Measurements from ENCODE around the gene NTRK3.

Gene NTRK3

GRCh38 chr15:87967951-87968350 is 288.6 kb downstream of the NTRK3 start:
- Histone ChIP-seq H3K4me3 (ENCODE audit: insufficient read depth, low read depth, low read length) (no peak overlapping the region), H3K27ac (ENCODE audit: insufficient read depth, low read depth, low read length, poor library complexity, severe bottlenecking) (no peak overlapping the region), H3K27me3 (ENCODE audit: control insufficient read depth, insufficient read depth, low read length, poor library complexity, severe bottlenecking) (no peaks in the 10 kb centered on the region), H3K9me3 (ENCODE audit: control insufficient read depth, low read length) (no peaks in the 10 kb centered on the region), H3K4me1 (ENCODE audit: control insufficient read depth, insufficient read depth, low read length) (no peaks in the 10 kb centered on the region), H3K36me3 (ENCODE audit: control insufficient read depth, insufficient read depth, low read length) (no peaks in the 10 kb centered on the region)
- WGBS, 2 experiments = 96 to 100% methylated on average over 2 of the region's 2 CpGs

GRCh38 chr15:87965304-87965703 is 291.2 kb downstream of the NTRK3 start:
- Histone ChIP-seq H3K4me3 (ENCODE audit: insufficient read depth, low read depth, low read length) (no peak overlapping the region), H3K9me3 (ENCODE audit: control insufficient read depth, low read length) (no peaks in the 10 kb centered on the region), H3K4me1 (ENCODE audit: control insufficient read depth, insufficient read depth, low read length) (no peaks in the 10 kb centered on the region), H3K27me3 (ENCODE audit: control insufficient read depth, insufficient read depth, low read length, poor library complexity, severe bottlenecking) (no peaks in the 10 kb centered on the region), H3K27ac (ENCODE audit: insufficient read depth, low read depth, low read length, poor library complexity, severe bottlenecking) (no peak overlapping the region), H3K36me3 (ENCODE audit: control insufficient read depth, insufficient read depth, low read length) (no peaks in the 10 kb centered on the region)
- 80 to 90% methylated on average over 5 of the region's 5 CpGs for WGBS, 2 experiments

GRCh38 chr15:87962428-87962827 is 294.1 kb downstream of the NTRK3 start:
- Histone ChIP-seq H3K27me3 (ENCODE audit: control insufficient read depth, insufficient read depth, low read length, poor library complexity, severe bottlenecking) (no peaks in the 10 kb centered on the region), H3K4me1 (ENCODE audit: control insufficient read depth, insufficient read depth, low read length) (no peaks in the 10 kb centered on the region), H3K9me3 (ENCODE audit: control insufficient read depth, low read length) (no peaks in the 10 kb centered on the region), H3K36me3 (ENCODE audit: control insufficient read depth, insufficient read depth, low read length) (no peaks in the 10 kb centered on the region), H3K4me3 (ENCODE audit: insufficient read depth, low read depth, low read length) (no peak overlapping the region), H3K27ac (ENCODE audit: insufficient read depth, low read depth, low read length, poor library complexity, severe bottlenecking) (no peak overlapping the region)
- WGBS, 2 experiments = 91% methylated on average over 4 of the region's 4 CpGs

GRCh38 chr15:87961851-87962420 is 294.6 kb downstream of the NTRK3 start:
- Histone ChIP-seq H3K36me3 (ENCODE audit: control insufficient read depth, insufficient read depth, low read length) (no peaks in the 10 kb centered on the region), H3K9me3 (ENCODE audit: control insufficient read depth, low read length) (no peaks in the 10 kb centered on the region), H3K4me3 (ENCODE audit: insufficient read depth, low read depth, low read length) (no peak overlapping the region), H3K27me3 (ENCODE audit: control insufficient read depth, insufficient read depth, low read length, poor library complexity, severe bottlenecking) (no peaks in the 10 kb centered on the region), H3K27ac (ENCODE audit: insufficient read depth, low read depth, low read length, poor library complexity, severe bottlenecking) (no peak overlapping the region), H3K4me1 (ENCODE audit: control insufficient read depth, insufficient read depth, low read length) (no peaks in the 10 kb centered on the region)
- 88 to 93% methylated on average over 2 of the region's 2 CpGs for WGBS, 2 experiments

- no peak overlapping the region for H3K4me3 ChIP-seq (ENCODE audit: insufficient read depth, low read depth, low read length)
- no peaks in the 10 kb centered on the region for H3K36me3 ChIP-seq (ENCODE audit: control insufficient read depth, insufficient read depth, low read length)
- H3K27ac ChIP-seq (ENCODE audit: insufficient read depth, low read depth, low read length, poor library complexity, severe bottlenecking) = no peak overlapping the region
- no peaks in the 10 kb centered on the region for H3K4me1 ChIP-seq (ENCODE audit: control insufficient read depth, insufficient read depth, low read length)
- H3K9me3 ChIP-seq (ENCODE audit: control insufficient read depth, low read length) = no peaks in the 10 kb centered on the region
- no peaks in the 10 kb centered on the region for H3K27me3 ChIP-seq (ENCODE audit: control insufficient read depth, insufficient read depth, low read length, poor library complexity, severe bottlenecking)
- WGBS, 2 experiments = 92 to 97% methylated on average over 4 of the region's 4 CpGs
These were observed 296.9 kb downstream of the NTRK3 start for GRCh38 chr15:87959662-87960061.

- WGBS, 2 experiments = 67 to 70% methylated on average over 11 of the region's 11 CpGs
- Histone ChIP-seq H3K36me3 (ENCODE audit: control insufficient read depth, insufficient read depth, low read length) (no peaks in the 10 kb centered on the region), H3K27ac (ENCODE audit: insufficient read depth, low read depth, low read length, poor library complexity, severe bottlenecking) (no peak overlapping the region), H3K4me3 (ENCODE audit: insufficient read depth, low read depth, low read length) (no peak overlapping the region), H3K9me3 (ENCODE audit: control insufficient read depth, low read length) (no peaks in the 10 kb centered on the region), H3K4me1 (ENCODE audit: control insufficient read depth, insufficient read depth, low read length) (no peaks in the 10 kb centered on the region), H3K27me3 (ENCODE audit: control insufficient read depth, insufficient read depth, low read length, poor library complexity, severe bottlenecking) (no peaks in the 10 kb centered on the region)
These were observed 297.5 kb downstream of the NTRK3 start for GRCh38 chr15:87959080-87959479.

GRCh38 chr15:87955284-87955909 is 301.1 kb downstream of the NTRK3 start:
- 87% methylated on average over 10 of the region's 10 CpGs for WGBS, 2 experiments
- H3K4me3 ChIP-seq (ENCODE audit: insufficient read depth, low read depth, low read length) = no peak overlapping the region
- no peaks in the 10 kb centered on the region for H3K9me3 ChIP-seq (ENCODE audit: control insufficient read depth, low read length)
- no peaks in the 10 kb centered on the region for H3K36me3 ChIP-seq (ENCODE audit: control insufficient read depth, insufficient read depth, low read length)
- no peak overlapping the region for H3K27ac ChIP-seq (ENCODE audit: insufficient read depth, low read depth, low read length, poor library complexity, severe bottlenecking)
- no peaks in the 10 kb centered on the region for H3K4me1 ChIP-seq (ENCODE audit: control insufficient read depth, insufficient read depth, low read length)
- no peaks in the 10 kb centered on the region for H3K27me3 ChIP-seq (ENCODE audit: control insufficient read depth, insufficient read depth, low read length, poor library complexity, severe bottlenecking)

- no peaks in the 10 kb centered on the region for H3K36me3 ChIP-seq (ENCODE audit: control insufficient read depth, insufficient read depth, low read length)
- no peak overlapping the region for H3K27ac ChIP-seq (ENCODE audit: insufficient read depth, low read depth, low read length, poor library complexity, severe bottlenecking)
- 84 to 91% methylated on average over 2 of the region's 2 CpGs for WGBS, 2 experiments
- H3K4me3 ChIP-seq (ENCODE audit: insufficient read depth, low read depth, low read length) = no peak overlapping the region
- H3K27me3 ChIP-seq (ENCODE audit: control insufficient read depth, insufficient read depth, low read length, poor library complexity, severe bottlenecking) = no peaks in the 10 kb centered on the region
- H3K4me1 ChIP-seq (ENCODE audit: control insufficient read depth, insufficient read depth, low read length) = no peaks in the 10 kb centered on the region
- H3K9me3 ChIP-seq (ENCODE audit: control insufficient read depth, low read length) = no peaks in the 10 kb centered on the region
These were observed 301.7 kb downstream of the NTRK3 start for GRCh38 chr15:87954793-87955192.

- H3K9me3 ChIP-seq (ENCODE audit: control insufficient read depth, low read length) = no peaks in the 10 kb centered on the region
- H3K27ac ChIP-seq (ENCODE audit: insufficient read depth, low read depth, low read length, poor library complexity, severe bottlenecking) = no peak overlapping the region
- 95 to 97% methylated on average over 23 of the region's 23 CpGs for WGBS, 2 experiments
- no peak overlapping the region for H3K4me3 ChIP-seq (ENCODE audit: insufficient read depth, low read depth, low read length)
- no peaks in the 10 kb centered on the region for H3K4me1 ChIP-seq (ENCODE audit: control insufficient read depth, insufficient read depth, low read length)
- no peaks in the 10 kb centered on the region for H3K36me3 ChIP-seq (ENCODE audit: control insufficient read depth, insufficient read depth, low read length)
- H3K27me3 ChIP-seq (ENCODE audit: control insufficient read depth, insufficient read depth, low read length, poor library complexity, severe bottlenecking) = no peaks in the 10 kb centered on the region
These were observed 303.7 kb downstream of the NTRK3 start for GRCh38 chr15:87952736-87953287.

- Histone ChIP-seq H3K27me3 (ENCODE audit: control insufficient read depth, insufficient read depth, low read length, poor library complexity, severe bottlenecking) (no peaks in the 10 kb centered on the region), H3K4me1 (ENCODE audit: control insufficient read depth, insufficient read depth, low read length) (peaks cover 5% of the 10 kb centered on the region), H3K27ac (ENCODE audit: insufficient read depth, low read depth, low read length, poor library complexity, severe bottlenecking) (no peak overlapping the region), H3K36me3 (ENCODE audit: control insufficient read depth, insufficient read depth, low read length) (no peaks in the 10 kb centered on the region), H3K9me3 (ENCODE audit: control insufficient read depth, low read length) (no peaks in the 10 kb centered on the region), H3K4me3 (ENCODE audit: insufficient read depth, low read depth, low read length) (no peak overlapping the region)
- WGBS, 2 experiments = 88 to 93% methylated on average over 6 of the region's 6 CpGs
These were observed 306.8 kb downstream of the NTRK3 start for GRCh38 chr15:87949575-87950223.
